Measurements from ENCODE around the gene NEURL2.

DNA sequence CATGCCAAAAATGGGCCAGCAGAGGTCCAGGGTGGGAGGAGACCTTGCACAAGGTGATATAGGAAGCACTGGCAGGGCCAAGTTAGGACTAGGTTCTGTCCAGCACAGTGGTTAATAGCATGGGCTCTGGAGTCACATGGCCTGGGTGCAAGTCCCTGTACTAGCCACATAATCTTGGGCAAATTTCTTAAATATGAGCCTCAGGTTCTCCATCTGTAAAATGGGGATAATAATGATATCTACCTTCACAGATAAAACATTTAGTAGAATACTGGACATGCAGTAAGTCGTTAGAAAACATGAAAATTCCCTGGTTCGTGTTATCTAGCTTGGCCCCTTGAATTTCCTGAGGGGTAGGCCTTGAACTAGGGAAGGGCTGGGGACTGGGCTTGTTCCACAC lies 6.3 kb upstream of the NEURL2 start:
- TF ChIP-seq POLR2AphosphoS5 (IDR thresholded peaks at IDR 0.05; ENCODE audit: low read depth, low read length) (no peak), POLR2A (IDR thresholded peaks at IDR 0.05; ENCODE audit: low read depth, low read length) (no peak)

Measured in GM12892 (cell line).